GM12873 (cell line): ENCODE data around the gene CLMP.

Experiments used
- TF ChIP-seq, protein P1 (sequence below): IDR thresholded peaks from 2 replicates; pipeline ENCODE4 v1.5.1; 2012; ENCODE audit warnings: low read depth, mild to moderate bottlenecking, moderate library complexity, low read length, control low read depth; ENCODE audit not compliant: insufficient read depth; ENCODE audit errors: missing control alignments

CLMP gene

DNA sequence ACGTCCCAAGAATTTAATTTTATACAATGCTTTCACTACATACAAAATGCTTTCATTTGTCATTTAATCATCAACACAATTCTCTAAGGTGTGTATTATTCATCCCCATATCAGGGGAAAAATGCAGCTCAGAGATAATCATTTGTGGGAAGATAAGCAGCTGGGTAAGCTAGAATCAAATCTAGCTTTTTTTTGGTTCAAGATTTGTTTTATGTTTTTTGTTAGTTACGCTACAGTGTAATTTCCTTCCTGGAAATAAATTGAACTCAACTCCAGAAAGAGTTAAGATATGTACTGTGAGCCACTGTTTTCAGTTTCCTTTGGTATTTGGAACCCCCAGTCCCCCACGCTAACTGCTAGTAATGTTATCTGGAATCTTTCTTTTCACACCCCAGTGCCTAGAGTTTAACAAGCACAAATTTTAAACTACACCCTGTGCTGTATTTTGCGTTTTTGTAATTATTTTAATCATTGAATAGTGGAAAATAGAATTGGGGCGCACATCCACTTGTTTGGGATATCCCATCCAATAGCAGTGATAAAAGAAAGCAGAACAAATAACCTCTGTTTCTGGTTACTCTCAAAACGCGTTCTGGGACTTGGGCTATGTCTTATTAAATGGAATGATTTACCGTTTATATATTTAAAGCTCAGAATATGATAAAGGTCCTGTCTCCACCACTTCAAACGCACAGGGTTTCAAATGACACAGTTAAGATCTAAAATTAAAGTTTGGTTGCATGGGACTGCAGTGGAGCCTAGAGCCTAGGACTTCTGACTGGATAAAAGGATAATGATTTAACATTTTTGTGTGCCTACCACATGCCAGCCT is 131.0 kb downstream of the CLMP start:
- TF ChIP-seq, protein P1, sequence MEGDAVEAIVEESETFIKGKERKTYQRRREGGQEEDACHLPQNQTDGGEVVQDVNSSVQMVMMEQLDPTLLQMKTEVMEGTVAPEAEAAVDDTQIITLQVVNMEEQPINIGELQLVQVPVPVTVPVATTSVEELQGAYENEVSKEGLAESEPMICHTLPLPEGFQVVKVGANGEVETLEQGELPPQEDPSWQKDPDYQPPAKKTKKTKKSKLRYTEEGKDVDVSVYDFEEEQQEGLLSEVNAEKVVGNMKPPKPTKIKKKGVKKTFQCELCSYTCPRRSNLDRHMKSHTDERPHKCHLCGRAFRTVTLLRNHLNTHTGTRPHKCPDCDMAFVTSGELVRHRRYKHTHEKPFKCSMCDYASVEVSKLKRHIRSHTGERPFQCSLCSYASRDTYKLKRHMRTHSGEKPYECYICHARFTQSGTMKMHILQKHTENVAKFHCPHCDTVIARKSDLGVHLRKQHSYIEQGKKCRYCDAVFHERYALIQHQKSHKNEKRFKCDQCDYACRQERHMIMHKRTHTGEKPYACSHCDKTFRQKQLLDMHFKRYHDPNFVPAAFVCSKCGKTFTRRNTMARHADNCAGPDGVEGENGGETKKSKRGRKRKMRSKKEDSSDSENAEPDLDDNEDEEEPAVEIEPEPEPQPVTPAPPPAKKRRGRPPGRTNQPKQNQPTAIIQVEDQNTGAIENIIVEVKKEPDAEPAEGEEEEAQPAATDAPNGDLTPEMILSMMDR = no peak

DNA sequence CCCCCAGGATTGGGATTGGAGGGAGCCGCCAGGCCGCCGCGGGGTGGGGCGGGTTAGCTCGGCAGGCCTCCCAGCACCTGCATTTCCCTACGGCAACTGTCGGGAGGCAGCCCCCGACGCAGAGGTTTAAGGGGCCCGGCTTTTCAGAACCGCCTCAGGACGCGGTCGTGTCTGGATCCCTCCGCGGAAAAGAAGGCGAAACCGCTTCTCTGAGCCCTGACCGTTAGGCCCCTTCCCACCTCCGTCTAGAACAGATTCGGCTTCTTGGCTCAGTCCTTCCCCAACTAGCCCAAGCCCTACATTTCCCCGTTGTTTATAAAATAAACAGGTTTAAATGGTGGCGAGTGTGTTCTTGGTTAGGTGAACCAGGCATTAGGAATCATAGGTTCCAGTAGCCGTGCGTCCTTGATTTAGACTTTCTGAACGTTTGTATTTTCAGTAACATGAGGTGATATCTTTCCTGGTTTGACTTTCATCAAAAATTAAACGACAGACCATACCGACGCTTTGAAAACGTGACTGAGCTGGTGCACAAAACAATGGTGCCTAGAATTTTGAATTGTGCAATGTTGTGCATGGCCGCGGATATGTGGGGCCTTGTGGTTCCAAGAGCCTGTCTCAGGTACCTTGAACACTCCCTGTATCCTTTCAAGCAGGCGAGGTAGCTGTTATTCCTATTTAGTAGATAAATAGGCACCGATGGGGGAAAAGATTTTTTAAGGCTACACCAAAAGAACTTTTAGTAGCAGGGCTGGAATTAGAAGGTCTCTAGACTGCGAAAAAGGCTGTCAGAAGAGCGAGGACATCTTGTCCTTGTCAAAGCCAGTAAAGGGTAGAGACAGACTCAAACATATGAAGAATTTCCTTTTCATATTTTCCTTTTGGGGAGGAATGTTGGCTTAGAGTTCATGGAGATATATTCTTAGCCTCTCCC is 131.9 kb downstream of the CLMP start:
- TF ChIP-seq, protein P1 = no peak

DNA sequence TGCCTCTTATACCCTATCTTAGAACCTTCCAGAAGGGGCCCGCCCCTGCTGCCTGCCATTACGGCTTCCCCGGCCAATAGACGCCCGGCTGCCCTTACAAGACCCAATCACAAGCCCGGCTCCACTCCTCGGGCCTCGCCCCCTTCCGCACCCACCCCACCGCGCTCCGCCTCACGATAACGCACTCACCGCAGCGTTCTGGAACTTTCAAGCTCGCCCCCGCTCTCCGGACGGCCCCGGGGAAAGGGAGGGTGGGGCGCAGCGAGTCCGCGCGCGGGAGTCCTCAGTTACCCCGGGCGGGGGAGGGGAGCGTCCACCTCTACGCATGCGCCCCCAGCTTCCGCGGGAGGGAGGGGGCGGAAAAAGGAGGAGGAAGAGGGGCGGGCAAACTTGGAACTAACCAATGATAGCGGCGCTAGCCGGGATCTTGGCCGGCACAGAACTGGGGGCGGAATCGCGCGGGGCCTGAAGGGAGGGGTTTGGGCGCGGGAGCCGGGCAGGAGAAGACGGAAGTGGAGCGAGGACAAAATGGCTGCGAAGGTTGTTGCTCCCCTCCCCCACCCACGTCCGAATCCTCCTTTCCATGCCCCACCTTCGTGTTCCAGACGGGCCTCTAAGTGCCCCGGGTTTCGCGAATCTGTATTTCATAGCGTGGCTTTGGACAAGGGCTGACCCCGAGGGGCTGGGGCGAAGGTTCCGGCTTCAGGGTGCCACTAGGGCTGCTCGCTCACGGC is 132.7 kb downstream of the CLMP start:
- TF ChIP-seq, protein P1 = no peak

DNA sequence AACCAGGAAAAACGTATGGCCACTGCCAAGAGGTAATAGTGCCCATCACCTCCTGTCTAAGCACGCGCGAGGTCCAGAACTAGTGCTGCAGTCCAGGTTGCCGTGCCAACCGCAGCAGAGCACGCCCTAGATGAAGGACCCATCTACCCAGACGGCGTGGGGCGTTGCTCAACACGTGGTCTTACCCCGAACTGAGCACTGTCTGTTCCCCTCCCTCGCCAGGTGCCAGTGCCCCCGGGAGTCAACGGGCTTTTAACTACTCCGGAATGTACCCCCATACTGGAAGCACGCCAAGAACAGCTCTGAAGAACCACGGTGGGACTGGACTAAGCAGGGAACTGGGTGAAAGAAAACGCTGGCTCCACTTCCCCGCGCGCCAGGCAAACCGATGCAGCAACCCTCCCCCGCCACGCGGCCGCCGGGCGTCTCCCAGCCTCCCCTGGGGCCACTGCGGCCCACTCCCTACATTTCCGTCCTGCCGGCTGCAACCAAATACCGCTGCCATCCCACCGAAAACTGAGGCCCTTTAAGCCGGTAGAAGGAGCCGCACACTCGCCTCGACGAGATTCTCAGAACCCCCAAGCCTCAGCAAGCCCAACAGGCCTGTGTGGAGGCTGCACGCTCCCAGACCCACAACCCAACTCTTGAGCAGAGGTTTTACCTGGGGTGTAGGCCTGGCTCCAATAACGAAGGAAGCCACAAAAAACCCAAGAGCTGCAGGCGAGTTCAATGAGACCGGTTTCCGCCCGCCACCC is 133.5 kb downstream of the CLMP start, which contains the start of gene HSPA8:
HSPA8 (minus strand) TSS at position 734 of the 755 bp plus-strand sequence. CDS start 812 bp downstream, outside the sequence.
- TF ChIP-seq, protein P1 = no peak

DNA sequence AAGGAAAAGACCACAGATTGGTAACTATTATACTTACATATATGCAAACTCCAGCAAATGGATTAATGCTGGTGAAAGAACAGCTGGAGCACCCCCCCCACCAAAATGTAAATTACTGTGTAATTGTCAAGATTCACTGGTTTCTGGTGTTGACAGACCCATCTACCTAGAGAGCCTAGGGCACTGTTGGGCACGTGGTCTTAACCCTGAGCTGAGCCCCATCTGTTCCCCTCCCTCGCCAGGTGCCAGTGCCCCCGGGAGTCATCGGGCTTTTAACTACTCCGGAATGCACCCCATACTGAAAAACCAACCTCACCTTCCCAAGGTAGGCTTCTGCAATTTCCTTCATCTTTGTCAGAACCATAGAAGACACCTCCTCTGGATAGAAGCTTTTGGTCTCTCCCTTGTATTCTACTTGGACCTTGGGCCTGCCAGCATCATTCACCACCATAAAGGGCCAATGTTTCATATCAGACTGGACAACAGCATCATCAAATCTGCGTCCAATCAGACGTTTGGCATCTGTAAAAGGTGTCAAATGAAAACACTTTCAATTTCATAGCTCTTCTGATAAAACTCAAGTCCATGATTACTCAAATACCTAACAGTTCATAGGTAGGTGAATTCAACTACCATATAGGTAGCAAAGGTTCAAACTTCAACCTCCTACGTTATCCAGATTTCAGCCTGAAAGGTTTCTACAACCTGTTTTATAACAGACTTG is 134.6 kb downstream of the CLMP start:
- TF ChIP-seq, protein P1 = no peak

DNA sequence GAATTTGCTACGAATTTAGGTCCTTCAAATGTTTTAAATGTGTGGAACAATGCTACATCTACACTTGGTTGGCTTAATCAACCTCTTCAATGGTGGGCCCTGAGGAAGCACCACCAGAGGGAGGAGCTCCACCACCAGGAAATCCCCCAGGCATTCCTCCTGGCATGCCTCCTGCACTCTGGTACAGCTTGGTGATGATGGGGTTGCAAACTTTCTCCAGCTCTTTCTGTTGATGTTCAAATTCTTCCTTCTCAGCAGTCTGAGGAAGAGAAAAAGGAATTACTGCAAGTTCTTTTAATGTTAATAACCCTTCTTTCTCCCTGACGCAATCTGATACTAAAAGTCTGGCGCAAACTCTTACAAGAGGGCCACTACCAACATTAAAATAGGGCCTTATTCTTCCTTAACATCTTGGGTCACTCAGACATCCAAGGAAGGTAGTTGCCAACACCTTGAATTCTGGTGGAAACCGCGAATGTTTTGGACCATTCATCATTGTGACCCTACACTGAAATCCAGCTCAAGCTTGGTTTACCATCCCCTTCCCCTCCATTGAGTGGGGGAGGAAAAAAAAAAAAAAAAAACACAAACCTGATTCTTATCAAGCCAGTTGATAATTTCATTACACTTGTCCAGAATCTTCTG is 137.3 kb downstream of the CLMP start:
- TF ChIP-seq, protein P1 = no peak
